Heart left ventricle (tissue), 13 donors: ENCODE results near the gene ECHDC1.

ENCODE experiments used
- CTCF ChIP-seq, 12 donors: fragments of 200-600 bp; sonication (generic) in 4 of 12; IDR thresholded peaks; one replicate each; pipeline versions ENCODE4 v1.5.0 to v1.8.0; 2018 to 2022; ENCODE audit warnings: antibody characterized with exemption in 12 of 12, mild to moderate bottlenecking in 5 of 12
- POLR2A ChIP-seq, 2 donors: fragments of 450-650 bp; IDR thresholded peaks; one replicate each; pipeline ENCODE4 v1.6.1; 2017; ENCODE audit warnings: antibody characterized with exemption in 2 of 2, mild to moderate bottlenecking in 2 of 2, moderate library complexity in 2 of 2
- donor health status: ischemic (EF 13 %, LVEDD 7.1; RV severe dilation, severe dysfunction).
- donor health status: DM: no; HTN: yes; CAD: no.
- donor health status: DM: no; HTN: no; CAD: no.
- donor health status: ischemic (EF 25% LVEDD 6.9; RV normal size, moderate dysfunction).
- donor health status: ischemic (EF 25% LVEDD 5.7; RV mildly dilated, moderate dysfunction).
- donor health status: ischemic (EF 35%, LVEDD 5.7; RV mildly dilated, moderate dysfunction).
- donor health status: nonischemic (EF 11% LVEDD 7.7; RV severe dilation, severe dysfunction).
- donor health status: DM: yes; HTN: yes; CAD: no.
- donor health status: PGD.
- donor health status: ischemic (EF 29% LVEDD 5.4; RV normal size, mild dysfunction).
- donor health status: nonischemic (EF 23%, LVEDD 6.1; RV moderate dilation, normal function).

- TF ChIP-seq CTCF (IDR thresholded peaks at IDR 0.05) (no peak), POLR2A (IDR thresholded peaks at IDR 0.05) (no peak)
These were observed 1.8 kb downstream of the ECHDC1 start for GRCh38 chr6:127341471-127342202.
